Common myeloid progenitor, CD34-positive (primary cell): ENCODE data around the gene MEGF11.

Experiments used
- CTCF ChIA-PET: fragments of 350-600 bp; sonication (Branson Sonifier 250); formaldehyde crosslinking; loops from one replicate; lab custom pipeline; 2021; ENCODE audit warnings: antibody characterized with exemption; lab: Charles Lee
- POLR2A ChIA-PET: fragments of 350-600 bp; sonication (Branson Sonifier 250); formaldehyde crosslinking; loops from one replicate; lab custom pipeline; 2021; ENCODE audit warnings: antibody characterized with exemption; lab: Charles Lee
- DNase-seq, 3 donors: peaks; one replicate each; pipeline versions ENCODE4 v3.0.0 to v3.0.0-alpha.2; 2013
- H3K27ac ChIP-seq, 2 experiments: 1 replicate in 1 of 2; 2 replicates in 1 of 2; pipeline ENCODE4 v1.7.0; 2013; ENCODE audit warnings: inconsistent platforms in 2 of 2, low read length in 2 of 2, mild to moderate bottlenecking in 2 of 2, low read depth in 1 of 2, moderate library complexity in 1 of 2; ENCODE audit not compliant: severe bottlenecking in 2 of 2, insufficient read depth in 1 of 2, poor library complexity in 1 of 2
- H3K27me3 ChIP-seq, 5 experiments: replicated peaks in 2 of 5; 1 replicate in 3 of 5; 2 replicates in 2 of 5; pipeline versions ENCODE4 v1.6.1 to v1.7.0; 2013; ENCODE audit warnings: low read length in 4 of 5, mild to moderate bottlenecking in 2 of 5, moderate library complexity in 2 of 5, inconsistent platforms in 1 of 5; ENCODE audit not compliant: insufficient read depth in 5 of 5, control insufficient read depth in 4 of 5
- H3K36me3 ChIP-seq, 4 experiments: 1 replicate in 2 of 4; 2 replicates in 2 of 4; pipeline versions ENCODE4 v1.6.1 to v1.7.0; 2013; ENCODE audit warnings: low read length in 3 of 4, control low read depth in 1 of 4, mild to moderate bottlenecking in 1 of 4; ENCODE audit not compliant: control insufficient read depth in 4 of 4, insufficient read depth in 4 of 4
- H3K4me1 ChIP-seq, 4 experiments: 1 replicate in 3 of 4; 2 replicates in 1 of 4; pipeline versions ENCODE4 v1.6.1 to v1.7.1; 2013; ENCODE audit warnings: low read length in 3 of 4, mild to moderate bottlenecking in 3 of 4, control low read depth in 1 of 4, inconsistent platforms in 1 of 4, moderate library complexity in 1 of 4; ENCODE audit not compliant: control insufficient read depth in 4 of 4, insufficient read depth in 4 of 4; ENCODE audit errors: control extremely low read depth in 1 of 4
- H3K4me3 ChIP-seq, 7 experiments: 1 replicate in 4 of 7; 2 replicates in 3 of 7; pipeline versions ENCODE4 v1.5.1 to v1.7.0; 2013; ENCODE audit warnings: mild to moderate bottlenecking in 7 of 7, low read length in 6 of 7, moderate library complexity in 6 of 7, inconsistent platforms in 2 of 7, low read depth in 2 of 7, control low read depth in 1 of 7; ENCODE audit not compliant: insufficient read depth in 4 of 7, control insufficient read depth in 1 of 7; ENCODE audit errors: extremely low read depth in 1 of 7
- H3K9me3 ChIP-seq, 5 experiments: 1 replicate in 4 of 5; 2 replicates in 1 of 5; pipeline versions ENCODE4 v1.6.1 to v1.7.1; 2013; ENCODE audit warnings: low read length in 4 of 5, mild to moderate bottlenecking in 2 of 5, inconsistent platforms in 1 of 5, low read depth in 1 of 5, moderate library complexity in 1 of 5; ENCODE audit not compliant: control insufficient read depth in 4 of 5, insufficient read depth in 2 of 5; ENCODE audit errors: control extremely low read depth in 1 of 5
- WGBS: methylation state at CpG from one replicate; pipeline ENCODE4 v1.1.5; 2013; ENCODE audit not compliant: insufficient coverage; 5-methylcytosine and 5-hydroxymethylcytosine counted together

Gene MEGF11

DNA sequence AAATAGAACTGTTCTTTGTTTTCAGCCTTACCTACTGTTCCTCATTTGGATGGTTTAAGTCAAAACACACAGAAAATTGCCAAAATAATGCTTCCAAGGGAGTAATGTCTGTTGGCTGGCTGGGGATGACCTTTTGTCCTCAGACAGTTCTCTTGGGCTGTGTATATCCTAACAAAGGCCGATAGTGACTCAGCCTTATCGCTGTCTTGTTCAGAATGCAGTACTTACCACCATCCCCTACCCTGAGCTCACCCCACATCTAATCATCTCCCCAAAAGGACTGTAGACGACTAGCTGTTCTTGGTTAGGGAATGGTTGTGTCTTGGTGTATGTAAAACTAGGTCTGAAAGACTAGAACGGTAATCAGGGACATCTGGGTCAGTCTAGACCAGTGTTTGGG is 349.2 kb downstream of the MEGF11 start:
- peaks cover 4 to 20% (median 10%) of the 10 kb centered on the region in 4 experiments for H3K4me1 ChIP-seq
- H3K9me3 ChIP-seq, result no peaks in the 10 kb centered on the region
- no peaks in the 10 kb centered on the region for H3K27me3 ChIP-seq
- H3K36me3 ChIP-seq, result peaks cover 6 to 49% (median 32%) of the 10 kb centered on the region in 4 experiments
- no peak for DNase-seq
- no peak overlapping the region for H3K4me3 ChIP-seq
- no peak overlapping the region for H3K27ac ChIP-seq
- WGBS, result 100% methylated on average over 1 of the region's 4 CpGs
- CTCF ChIA-PET, result interaction anchor here (1.5 kb wide), 1 partner anchor 14 kb away, joined by 4 read pairs; no protein-coding TSS in a partner anchor
- POLR2A ChIA-PET, result no interaction called here

DNA sequence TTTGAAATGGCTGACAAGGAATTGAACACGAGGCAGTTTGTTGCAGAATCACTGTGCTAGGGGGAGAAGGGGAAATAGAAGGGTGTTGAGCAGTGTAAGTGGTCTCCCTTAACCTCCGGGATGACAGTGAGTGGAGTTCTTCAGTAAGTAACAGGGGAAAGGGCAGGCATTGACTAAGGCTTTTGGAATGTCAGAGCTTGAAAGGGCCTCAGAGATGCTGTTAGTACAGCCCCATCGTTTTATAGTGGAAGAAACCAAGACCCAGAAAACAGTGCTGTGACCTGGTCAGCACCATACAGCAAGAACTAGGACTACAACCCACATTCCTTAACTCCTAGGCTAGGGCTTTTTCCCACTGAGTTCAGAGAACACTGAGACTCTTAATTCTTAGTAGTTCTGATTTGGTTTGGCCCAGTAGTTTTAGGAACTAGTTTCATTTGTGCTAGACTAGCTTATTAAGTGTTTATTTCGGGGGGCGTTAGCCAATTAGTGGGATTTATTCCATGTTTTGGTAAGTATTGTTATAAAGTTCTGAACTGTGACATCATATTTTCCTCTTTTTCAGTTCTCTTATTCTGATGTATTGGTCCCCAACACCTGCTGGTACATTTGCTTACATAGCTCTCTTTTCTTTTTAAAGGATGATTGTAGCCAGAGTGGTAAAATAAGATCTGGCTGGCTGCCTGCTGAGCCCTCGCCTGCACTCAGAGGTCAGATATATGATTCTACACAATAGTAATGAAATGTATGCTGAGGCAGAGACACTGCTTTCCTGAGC is 350.1 kb downstream of the MEGF11 start:
- H3K4me3 ChIP-seq, result no peak overlapping the region
- H3K27me3 ChIP-seq, result no peaks in the 10 kb centered on the region
- DNase-seq, result no peak
- POLR2A ChIA-PET, result no interaction called here
- peaks cover 4 to 20% (median 10%) of the 10 kb centered on the region in 4 experiments for H3K4me1 ChIP-seq
- WGBS, result 98% methylated on average over 3 of the region's 6 CpGs
- H3K27ac ChIP-seq, result no peak overlapping the region
- CTCF ChIA-PET, result interaction anchor here (0.7 to 1.5 kb wide), 2 partner anchors 13 to 24 kb away, joined by 4 read pairs; no protein-coding TSS in a partner anchor
- peaks cover 9 to 50% (median 33%) of the 10 kb centered on the region in 4 experiments for H3K36me3 ChIP-seq
- no peaks in the 10 kb centered on the region for H3K9me3 ChIP-seq

DNA sequence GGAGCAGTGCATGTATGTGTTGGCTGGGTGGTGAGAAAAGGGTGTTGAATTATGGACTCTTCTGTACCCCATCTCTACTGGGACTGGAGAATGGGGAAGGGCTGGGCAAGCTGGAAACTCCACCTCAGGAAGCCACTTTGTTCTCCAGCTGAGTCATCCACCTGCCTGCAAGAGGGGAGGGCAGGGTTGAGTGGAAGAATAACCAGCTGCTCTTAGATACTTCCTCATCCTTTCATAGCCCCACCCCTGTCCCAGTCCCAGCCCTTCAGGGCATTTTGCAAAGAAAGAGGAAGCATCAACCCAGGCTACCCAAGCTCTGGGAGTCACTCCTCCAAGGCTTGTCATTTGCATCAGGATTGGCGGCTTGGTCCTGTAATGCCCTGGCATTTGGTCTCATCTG is 351.2 kb downstream of the MEGF11 start:
- Histone ChIP-seq H3K36me3 (peaks cover 9 to 57% (median 31%) of the 10 kb centered on the region in 4 experiments), H3K27ac (no peak overlapping the region)
- POLR2A ChIA-PET, result no interaction called here

DNA sequence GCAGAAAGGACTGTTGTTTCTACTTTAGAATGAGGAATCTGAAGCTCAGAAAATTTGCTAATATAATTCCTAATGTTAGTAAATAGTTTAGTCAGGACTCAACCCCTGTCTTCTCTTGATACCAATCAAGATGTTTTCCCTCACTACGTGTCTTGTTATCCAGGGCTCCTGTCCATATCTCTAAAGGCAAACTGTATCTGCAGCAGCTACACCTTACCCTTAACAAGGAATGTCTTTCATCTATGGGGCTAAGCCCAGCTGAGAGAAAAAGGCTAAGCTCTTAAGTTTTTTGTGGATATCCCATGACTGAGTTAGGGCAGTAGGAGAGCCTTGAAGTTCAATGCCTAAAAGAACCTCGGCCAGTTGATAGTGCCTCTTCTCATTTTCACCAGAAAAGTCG is 351.7 kb downstream of the MEGF11 start:
- POLR2A ChIA-PET, result no interaction called here
- Histone ChIP-seq H3K4me1 (peaks cover 4 to 20% (median 10%) of the 10 kb centered on the region in 4 experiments), H3K27ac (no peak overlapping the region)

More for the DNA sequence above, 351.2 kb downstream of the MEGF11 start:
- peak; percentile 85 to 95 (median 94) for DNase-seq
- CTCF ChIA-PET, result interaction anchor here (0.6 to 1.5 kb wide), 3 partner anchors 9 to 308 kb away, joined by 4 to 6 read pairs (median 5); partner anchors contain the start of gene RAB11A
- Histone ChIP-seq H3K4me3 (no peak overlapping the region), H3K4me1 (peaks cover 4 to 20% (median 10%) of the 10 kb centered on the region in 4 experiments), H3K9me3 (no peaks in the 10 kb centered on the region), H3K27me3 (no peaks in the 10 kb centered on the region)
- no CpG with 5 or more reads among the region's 1 CpG for WGBS

DNA sequence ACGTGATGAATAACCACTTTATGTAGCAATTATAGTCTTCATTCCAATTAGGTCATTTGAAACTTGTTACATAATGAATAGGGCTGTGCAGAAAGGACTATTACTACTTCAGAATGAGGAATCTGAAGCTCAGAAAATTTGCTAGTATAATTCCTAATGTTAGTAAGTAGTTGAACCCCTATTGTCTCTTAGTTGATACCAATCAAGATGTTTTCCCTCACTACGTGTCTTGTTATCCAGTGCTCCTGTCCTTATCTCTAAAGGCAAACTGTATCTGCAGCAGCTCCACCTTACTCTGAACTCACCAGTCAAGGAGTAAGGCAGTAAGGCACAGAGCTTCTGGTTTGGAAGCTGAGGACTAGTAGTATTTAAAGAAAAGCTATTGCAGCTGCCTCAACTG is 352.2 kb downstream of the MEGF11 start:
- POLR2A ChIA-PET, result no interaction called here
- 88% methylated on average over 1 of the region's 2 CpGs for WGBS
- peaks cover 10 to 52% (median 31%) of the 10 kb centered on the region in 4 experiments for H3K36me3 ChIP-seq
- CTCF ChIA-PET, result interaction anchor here (1.5 kb wide), 1 partner anchor 32 kb away, joined by 6 read pairs; the partner anchor contains the start of gene RAB11A
- H3K4me3 ChIP-seq, result no peak overlapping the region
- DNase-seq, result no peak
- no peaks in the 10 kb centered on the region for H3K9me3 ChIP-seq
- H3K27ac ChIP-seq, result no peak overlapping the region
- peaks cover 4 to 20% (median 11%) of the 10 kb centered on the region in 4 experiments for H3K4me1 ChIP-seq
- no peaks in the 10 kb centered on the region for H3K27me3 ChIP-seq

More for the DNA sequence above, 351.7 kb downstream of the MEGF11 start:
- CTCF ChIA-PET, result interaction anchor here (1.1 to 1.5 kb wide), 2 partner anchors 8 to 33 kb away, joined by 5 to 6 read pairs; partner anchors contain the start of gene RAB11A
- Histone ChIP-seq H3K27me3 (no peaks in the 10 kb centered on the region), H3K4me3 (no peak overlapping the region), H3K9me3 (no peaks in the 10 kb centered on the region), H3K36me3 (peaks cover 14 to 54% (median 32%) of the 10 kb centered on the region in 4 experiments)
- 93% methylated on average over 2 of the region's 3 CpGs for WGBS
- no peak for DNase-seq

DNA sequence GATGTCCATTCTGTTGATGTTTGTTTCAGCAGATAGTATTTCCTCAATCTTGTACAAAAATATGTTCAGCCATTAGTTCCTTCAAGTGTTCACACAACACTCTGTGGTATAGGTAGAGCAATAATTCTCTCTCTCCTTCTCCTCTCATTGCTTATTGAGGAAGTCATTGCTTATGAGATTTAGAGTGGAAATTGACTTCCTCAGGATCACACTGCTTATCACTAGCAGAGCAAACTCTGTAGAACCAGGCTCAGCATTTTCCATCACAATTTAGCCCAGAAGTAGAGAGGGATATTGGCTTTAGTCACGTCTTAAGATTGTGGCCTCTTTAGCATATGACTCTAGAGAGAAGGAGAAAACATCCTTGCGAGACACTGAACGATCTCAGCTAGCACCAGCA is 353.1 kb downstream of the MEGF11 start:
- CTCF ChIA-PET, result no interaction called here
- H3K9me3 ChIP-seq, result no peaks in the 10 kb centered on the region
- no peak for DNase-seq
- H3K27me3 ChIP-seq, result no peaks in the 10 kb centered on the region
- WGBS, result 100% methylated on average over 1 of the region's 3 CpGs
- no peak overlapping the region for H3K27ac ChIP-seq
- no peak overlapping the region for H3K4me3 ChIP-seq
- H3K4me1 ChIP-seq, result peaks cover 4 to 23% (median 14%) of the 10 kb centered on the region in 4 experiments
- H3K36me3 ChIP-seq, result peaks cover 6 to 56% (median 29%) of the 10 kb centered on the region in 4 experiments
- POLR2A ChIA-PET, result no interaction called here

DNA sequence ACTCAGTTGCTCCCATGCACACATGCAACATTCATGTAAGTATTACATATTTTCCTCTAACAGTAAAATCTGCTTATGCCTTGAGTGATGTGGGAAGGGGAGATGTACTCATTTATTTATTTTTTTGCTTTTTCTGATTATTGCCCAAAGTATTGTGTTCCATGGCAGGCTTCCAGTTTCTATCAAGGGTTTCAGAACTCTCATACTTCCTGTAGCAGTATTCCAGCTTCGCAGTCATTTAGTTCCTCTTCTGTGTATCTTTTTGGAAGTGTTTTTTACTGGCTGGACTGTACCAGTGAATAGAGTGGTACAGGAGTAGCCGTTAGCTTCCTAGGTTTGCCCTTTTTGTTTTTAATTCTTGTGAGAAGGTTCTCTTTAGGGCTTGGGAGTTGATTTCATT is 357.3 kb downstream of the MEGF11 start:
- Histone ChIP-seq H3K9me3 (no peaks in the 10 kb centered on the region), H3K4me3 (no peak overlapping the region), H3K27ac (no peak overlapping the region), H3K4me1 (peaks cover 2 to 9% (median 3%) of the 10 kb centered on the region in 4 experiments), H3K27me3 (no peaks in the 10 kb centered on the region), H3K36me3 (peaks cover 12 to 46% (median 32%) of the 10 kb centered on the region in 4 experiments)
- peak in 1 of 3 donors; percentile 8 for DNase-seq
- POLR2A ChIA-PET, result no interaction called here
- CTCF ChIA-PET, result no interaction called here
- 10% methylated on average over 1 of the region's 2 CpGs for WGBS
